Measurements from ENCODE around the gene MSI1. TPM values are rescaled to one million over a fixed set of nuclear protein-coding genes. Genes with fewer than 3 reads are reported as not detected.

Gene MSI1
- total RNA-seq, 4 donors from 2014 or later: 0.11 to 0.19 (median 0.17) TPM; not detected in 1

GRCh38 chr12:120359128-120359527, 9.8 kb downstream of the MSI1 start:
- 92% methylated on average over 1 of the region's 1 CpG for WGBS
- peaks cover 8 to 18% (median 14%) of the 10 kb centered on the region in 4 donors for H3K4me1 ChIP-seq
- H3K27ac ChIP-seq (replicated peaks in 1 of 4): no peak overlapping the region
- TF ChIP-seq POLR2A (IDR thresholded peaks at IDR 0.05; ENCODE audit: low read depth): no peak
- TF ChIP-seq CTCF (IDR thresholded peaks at IDR 0.05): no peak
- TF ChIP-seq POLR2AphosphoS5 (IDR thresholded peaks at IDR 0.05): no peak
- no peak for TF ChIP-seq EP300 (IDR thresholded peaks at IDR 0.05)
- no peaks in the 10 kb centered on the region for H3K9me3 ChIP-seq
- H3K27me3 ChIP-seq: peaks cover 0 to 18% (median 0%) of the 10 kb centered on the region in 4 donors
- peaks cover 0 to 16% (median 0%) of the 10 kb centered on the region in 4 donors for H3K36me3 ChIP-seq
- no peak for DNase-seq (ENCODE audit: extremely low spot score)
- H3K4me3 ChIP-seq: no peak overlapping the region
- intact Hi-C loops (cut with DNase I): no loop called here

- intact Hi-C loops (cut with DNase I): no loop called here
- WGBS: 66% methylated on average over 16 of the region's 19 CpGs
- Histone ChIP-seq H3K27ac (replicated peaks in 1 of 4) (no peak overlapping the region), H3K27me3 (peaks cover 0 to 17% (median 0%) of the 10 kb centered on the region in 4 donors), H3K4me1 (peaks cover 8 to 18% (median 14%) of the 10 kb centered on the region in 4 donors), H3K36me3 (peaks cover 0 to 16% (median 0%) of the 10 kb centered on the region in 4 donors), H3K4me3 (no peak overlapping the region), H3K9me3 (no peaks in the 10 kb centered on the region)
- DNase-seq (ENCODE audit: extremely low spot score): no peak
- no peak for TF ChIP-seq POLR2A (IDR thresholded peaks at IDR 0.05; ENCODE audit: low read depth)
- TF ChIP-seq POLR2AphosphoS5 (IDR thresholded peaks at IDR 0.05): no peak
- TF ChIP-seq EP300 (IDR thresholded peaks at IDR 0.05): no peak
- no peak for TF ChIP-seq CTCF (IDR thresholded peaks at IDR 0.05)
Observed at GRCh38 chr12:120358412-120359100, 10.4 kb downstream of the MSI1 start.

GRCh38 chr12:120357104-120357503, 11.9 kb downstream of the MSI1 start:
- Histone ChIP-seq H3K27ac (replicated peaks in 1 of 4) (no peak overlapping the region), H3K9me3 (no peaks in the 10 kb centered on the region), H3K4me3 (no peak overlapping the region), H3K4me1 (peaks cover 8 to 16% (median 12%) of the 10 kb centered on the region in 4 donors), H3K36me3 (peaks cover 0 to 9% (median 0%) of the 10 kb centered on the region in 4 donors), H3K27me3 (peaks cover 0 to 11% (median 0%) of the 10 kb centered on the region in 4 donors)
- DNase-seq (ENCODE audit: extremely low spot score): no peak
- WGBS: 82% methylated on average over 5 of the region's 5 CpGs
- intact Hi-C loops (cut with DNase I): loop anchor here (2.0 kb wide), 1 partner anchor 74 kb away; no protein-coding TSS in a partner anchor
- no peak for TF ChIP-seq CTCF (IDR thresholded peaks at IDR 0.05)

- Histone ChIP-seq H3K27ac (replicated peaks in 1 of 4) (no peak overlapping the region), H3K4me1 (peaks cover 3 to 11% (median 7%) of the 10 kb centered on the region in 4 donors), H3K27me3 (peaks cover 0 to 6% (median 0%) of the 10 kb centered on the region in 4 donors), H3K9me3 (no peaks in the 10 kb centered on the region), H3K4me3 (no peak overlapping the region), H3K36me3 (peaks cover 0 to 9% (median 0%) of the 10 kb centered on the region in 4 donors)
- intact Hi-C loops (cut with DNase I): loop anchor here (2.0 kb wide), 1 partner anchor 74 kb away; no protein-coding TSS in a partner anchor
- DNase-seq (ENCODE audit: extremely low spot score): no peak
- WGBS: 63% methylated on average over 13 of the region's 13 CpGs
- TF ChIP-seq POLR2AphosphoS5 (IDR thresholded peaks at IDR 0.05): peak in 1 of 2 donors; percentile 29
- no peak for TF ChIP-seq POLR2A (IDR thresholded peaks at IDR 0.05; ENCODE audit: low read depth)
- peak; percentile 83 to 92 (median 83) for TF ChIP-seq CTCF (IDR thresholded peaks at IDR 0.05)
- no peak for TF ChIP-seq EP300 (IDR thresholded peaks at IDR 0.05)
Observed at GRCh38 chr12:120356567-120357030, 12.4 kb downstream of the MSI1 start.

All from esophagus muscularis mucosa (tissue), 4 donors.